Lung microvascular endothelial cell (primary cell): ENCODE results near the gene TMCC1. TPM values are rescaled to one million over a fixed set of nuclear protein-coding genes. Genes with fewer than 3 reads are reported as not detected.

ENCODE experiments used
- DNase-seq, 2 donors: peaks; one replicate each; pipeline versions ENCODE4 v3.0.0 to v3.0.0-alpha.2; 2010; ENCODE audit warnings: low read depth in 2 of 2
- total RNA-seq: library from RNA; depleted of rRNA; stranded (reverse); fragments of >200 nt; gene quantifications from 2 replicates; pipeline ENCODE4 v1.2.1, GENCODE V29; 2014

Gene TMCC1
- total RNA-seq, 1 donor from 2014 or later, result 58.7 TPM

GRCh38 chr3:129602309-129602708 lies 291.2 kb downstream of the TMCC1 start:
- DNase-seq, result no peak

- DNase-seq, result no peak
Measured at GRCh38 chr3:129601713-129602112, 291.8 kb downstream of the TMCC1 start.

- no peak for DNase-seq
Measured at GRCh38 chr3:129600348-129600747, 293.2 kb downstream of the TMCC1 start.

GRCh38 chr3:129599607-129600006 lies 293.9 kb downstream of the TMCC1 start:
- DNase-seq, result peak; percentile 91 to 98

- peak; percentile 50 to 87 for DNase-seq
Measured at GRCh38 chr3:129599073-129599472, 294.4 kb downstream of the TMCC1 start.

GRCh38 chr3:129598484-129598883 lies 295.0 kb downstream of the TMCC1 start:
- no peak for DNase-seq

GRCh38 chr3:129598000-129598381 lies 295.5 kb downstream of the TMCC1 start:
- peak in 1 of 2 donors; percentile 55 for DNase-seq

Other genes starting within 250 kb of the TMCC1 start
- not detected in 2 replicates for gene TRH, start 81.0 kb upstream of the TMCC1 start, total RNA-seq
- gene ALG1L2, start 188.1 kb upstream of the TMCC1 start, total RNA-seq, result not detected in 2 replicates